Coronary artery (tissue), 2 donors: ENCODE measurements around the gene CLASRP.
A peak's percentile ranks its signal among the peaks of the same experiment; 100 is the strongest.

Experiments used
- DNase-seq: peaks from one replicate; pipeline ENCODE4 v3.0.0-alpha.2; 2017; ENCODE audit warnings: low spot score
- H3K27ac ChIP-seq, 2 donors: fragments of 200-600 bp; sonication (generic); one replicate each; pipeline ENCODE4 v1.5.1; 2016 to 2019
- H3K4me3 ChIP-seq: fragments of 200-600 bp; sonication (generic); 2 replicates; pipeline ENCODE4 v1.5.1; 2016; ENCODE audit warnings: mild to moderate bottlenecking, moderate library complexity
- CTCF ChIP-seq: fragments of 200-600 bp; sonication (generic); IDR thresholded peaks from one replicate; pipeline ENCODE4 v1.5.1; 2019; ENCODE audit warnings: antibody characterized with exemption

The CLASRP gene

GRCh38 chr19:45071545-45071938 lies 32.7 kb downstream of the CLASRP start:
- H3K4me3 ChIP-seq = no peak overlapping the region
- TF ChIP-seq CTCF = no peak
- no peak overlapping the region for H3K27ac ChIP-seq
- DNase-seq = no peak

- H3K27ac ChIP-seq = no peak overlapping the region
Observed at GRCh38 chr19:45071969-45072790, 33.3 kb downstream of the CLASRP start.

GRCh38 chr19:45074744-45075300 lies 36.0 kb downstream of the CLASRP start:
- TF ChIP-seq CTCF = no peak
- no peak for DNase-seq
- H3K27ac ChIP-seq = peak overlapping the region in 1 of 2 donors; percentile 83
- H3K4me3 ChIP-seq = peak overlapping the region; percentile 74

More at GRCh38 chr19:45071969-45072790, 33.3 kb downstream of the CLASRP start:
- DNase-seq = no peak
- TF ChIP-seq CTCF = no peak
- no peak overlapping the region for H3K4me3 ChIP-seq

GRCh38 chr19:45075301-45076028 lies 36.6 kb downstream of the CLASRP start:
- no peak for TF ChIP-seq CTCF
- Histone ChIP-seq H3K27ac (peak overlapping the region in 1 of 2 donors; percentile 83), H3K4me3 (peak overlapping the region; percentile 74)
- DNase-seq = peak; percentile 84

- DNase-seq = no peak
- TF ChIP-seq CTCF = no peak
- Histone ChIP-seq H3K4me3 (peak within 1 kb of the TSS; percentile 74), H3K27ac (peak within 1 kb of the TSS in 1 of 2 donors; percentile 83)
Observed at GRCh38 chr19:45076029-45076850, 37.4 kb downstream of the CLASRP start, which contains the start of gene ZNF296. Gene ZNF296 (minus strand): TSS chr19:45076478. CDS start chr19:45076373, 105 bp downstream.

GRCh38 chr19:45076851-45077730 lies 38.2 kb downstream of the CLASRP start:
- no peak for DNase-seq
- TF ChIP-seq CTCF = no peak
- Histone ChIP-seq H3K4me3 (peak overlapping the region; percentile 74), H3K27ac (peak overlapping the region in 1 of 2 donors; percentile 83)
